Measurements from ENCODE around the gene CLSTN2.

The CLSTN2 gene

DNA sequence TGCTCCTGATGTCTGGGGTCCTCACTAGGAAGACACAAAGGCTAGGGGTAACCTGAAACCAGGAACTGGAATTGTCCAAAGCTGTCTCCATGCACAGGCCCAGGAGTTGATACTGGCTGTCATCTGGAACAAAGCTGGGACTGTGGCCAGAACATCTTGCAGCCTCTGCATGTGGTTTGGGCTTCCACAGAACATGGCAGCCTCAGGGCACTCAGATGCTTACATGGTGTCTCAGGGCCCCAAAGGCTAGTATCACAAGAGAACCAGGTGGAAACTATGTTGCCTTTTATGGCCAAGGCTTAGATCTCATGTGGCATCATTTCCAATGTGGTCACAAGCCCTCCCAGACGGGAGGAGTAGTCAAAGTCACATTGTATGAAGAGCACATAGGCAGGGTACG, 407.7 kb downstream of the CLSTN2 start (continued):
- TF ChIP-seq, protein P1, sequence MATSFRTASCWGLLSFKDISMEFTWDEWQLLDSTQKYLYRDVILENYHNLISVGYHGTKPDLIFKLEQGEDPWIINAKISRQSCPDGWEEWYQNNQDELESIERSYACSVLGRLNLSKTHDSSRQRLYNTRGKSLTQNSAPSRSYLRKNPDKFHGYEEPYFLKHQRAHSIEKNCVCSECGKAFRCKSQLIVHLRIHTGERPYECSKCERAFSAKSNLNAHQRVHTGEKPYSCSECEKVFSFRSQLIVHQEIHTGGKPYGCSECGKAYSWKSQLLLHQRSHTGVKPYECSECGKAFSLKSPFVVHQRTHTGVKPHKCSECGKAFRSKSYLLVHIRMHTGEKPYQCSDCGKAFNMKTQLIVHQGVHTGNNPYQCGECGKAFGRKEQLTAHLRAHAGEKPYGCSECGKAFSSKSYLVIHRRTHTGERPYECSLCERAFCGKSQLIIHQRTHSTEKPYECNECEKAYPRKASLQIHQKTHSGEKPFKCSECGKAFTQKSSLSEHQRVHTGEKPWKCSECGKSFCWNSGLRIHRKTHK (tag by site-specific recombination; IDR thresholded peaks at IDR 0.05) = no peak
- TF ChIP-seq, protein P2, sequence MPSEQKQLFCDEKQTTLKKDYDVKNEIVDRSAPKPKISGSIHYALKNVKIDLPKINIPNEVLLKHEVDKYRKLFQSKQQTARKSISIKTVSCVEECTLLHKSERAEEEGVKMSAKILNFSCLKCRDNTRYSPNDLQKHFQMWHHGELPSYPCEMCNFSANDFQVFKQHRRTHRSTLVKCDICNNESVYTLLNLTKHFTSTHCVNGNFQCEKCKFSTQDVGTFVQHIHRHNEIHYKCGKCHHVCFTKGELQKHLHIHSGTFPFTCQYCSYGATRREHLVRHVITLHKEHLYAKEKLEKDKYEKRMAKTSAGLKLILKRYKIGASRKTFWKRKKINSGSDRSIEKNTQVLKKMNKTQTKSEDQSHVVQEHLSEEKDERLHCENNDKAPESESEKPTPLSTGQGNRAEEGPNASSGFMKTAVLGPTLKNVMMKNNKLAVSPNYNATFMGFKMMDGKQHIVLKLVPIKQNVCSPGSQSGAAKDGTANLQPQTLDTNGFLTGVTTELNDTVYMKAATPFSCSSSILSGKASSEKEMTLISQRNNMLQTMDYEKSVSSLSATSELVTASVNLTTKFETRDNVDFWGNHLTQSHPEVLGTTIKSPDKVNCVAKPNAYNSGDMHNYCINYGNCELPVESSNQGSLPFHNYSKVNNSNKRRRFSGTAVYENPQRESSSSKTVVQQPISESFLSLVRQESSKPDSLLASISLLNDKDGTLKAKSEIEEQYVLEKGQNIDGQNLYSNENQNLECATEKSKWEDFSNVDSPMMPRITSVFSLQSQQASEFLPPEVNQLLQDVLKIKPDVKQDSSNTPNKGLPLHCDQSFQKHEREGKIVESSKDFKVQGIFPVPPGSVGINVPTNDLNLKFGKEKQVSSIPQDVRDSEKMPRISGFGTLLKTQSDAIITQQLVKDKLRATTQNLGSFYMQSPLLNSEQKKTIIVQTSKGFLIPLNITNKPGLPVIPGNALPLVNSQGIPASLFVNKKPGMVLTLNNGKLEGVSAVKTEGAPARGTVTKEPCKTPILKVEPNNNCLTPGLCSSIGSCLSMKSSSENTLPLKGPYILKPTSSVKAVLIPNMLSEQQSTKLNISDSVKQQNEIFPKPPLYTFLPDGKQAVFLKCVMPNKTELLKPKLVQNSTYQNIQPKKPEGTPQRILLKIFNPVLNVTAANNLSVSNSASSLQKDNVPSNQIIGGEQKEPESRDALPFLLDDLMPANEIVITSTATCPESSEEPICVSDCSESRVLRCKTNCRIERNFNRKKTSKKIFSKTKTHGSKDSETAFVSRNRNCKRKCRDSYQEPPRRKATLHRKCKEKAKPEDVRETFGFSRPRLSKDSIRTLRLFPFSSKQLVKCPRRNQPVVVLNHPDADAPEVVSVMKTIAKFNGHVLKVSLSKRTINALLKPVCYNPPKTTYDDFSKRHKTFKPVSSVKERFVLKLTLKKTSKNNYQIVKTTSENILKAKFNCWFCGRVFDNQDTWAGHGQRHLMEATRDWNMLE (tag by site-specific recombination; conservative IDR thresholded peaks at IDR 0.05; ENCODE audit: low read depth) = no peak
- TF ChIP-seq ZNF623 (tag by site-specific recombination; IDR thresholded peaks at IDR 0.05) = no peak

DNA sequence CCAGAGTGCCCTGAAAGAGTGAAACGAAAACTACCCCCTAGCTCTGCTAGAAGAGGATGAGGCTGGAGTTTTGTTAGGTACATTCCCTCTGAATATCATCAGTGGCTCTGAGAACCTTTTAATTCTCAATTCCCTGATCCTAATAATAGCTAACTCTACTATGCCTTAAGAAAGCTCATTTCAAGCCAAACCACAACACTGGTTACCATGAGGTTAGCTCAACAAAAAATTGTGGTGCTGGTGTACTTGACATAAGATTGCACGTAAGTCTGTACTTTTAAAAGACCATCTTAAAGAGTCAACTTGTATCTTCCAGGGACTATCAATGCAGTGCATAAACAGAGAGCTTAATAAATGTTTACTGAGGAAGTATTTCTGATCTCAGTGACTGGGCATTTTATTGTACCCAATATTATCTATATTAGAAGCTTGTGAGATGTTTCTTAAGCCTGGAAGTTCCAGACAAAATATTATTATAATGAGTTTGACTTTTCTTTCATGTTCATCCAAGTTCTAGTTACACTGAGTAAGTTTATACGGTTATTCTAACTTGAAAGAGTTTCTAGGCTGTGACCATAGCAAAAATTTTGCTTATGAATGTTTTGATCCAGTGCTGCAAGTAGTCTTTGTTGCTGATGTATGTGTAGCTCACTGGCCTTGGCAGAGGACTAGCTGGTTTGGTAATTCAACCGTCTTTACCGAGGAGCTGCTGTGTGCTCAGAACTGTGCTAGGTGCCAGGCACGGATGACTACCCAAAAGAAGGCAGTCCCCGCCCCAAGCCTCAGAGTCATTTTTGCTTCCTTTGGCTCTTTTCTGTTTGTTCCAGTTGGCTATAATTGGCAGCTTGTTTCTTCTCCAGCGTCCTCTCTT, 408.5 kb downstream of the CLSTN2 start:
- Histone ChIP-seq H3K4me1 (ENCODE audit: control insufficient read depth, insufficient read depth, low read length) (no peaks in the 10 kb centered on the region), H3K36me3 (ENCODE audit: control insufficient read depth in 2 of 2, insufficient read depth in 1 of 2, low read length in 2 of 2) (no peaks in the 10 kb centered on the region), H3K4me3 (ENCODE audit: low read depth, low read length) (no peak overlapping the region), H3K9me3 (ENCODE audit: control insufficient read depth, insufficient read depth, low read depth, low read length) (no peaks in the 10 kb centered on the region), H3K27ac (ENCODE audit: extremely low read depth, low read depth, low read length) (no peak overlapping the region)
- ChIA-PET POLR2A (no interaction called here), CTCF (interaction anchor here (1.1 kb wide), 1 partner anchor 34 kb away, joined by 4 read pairs; no protein-coding TSS in a partner anchor)
- TF ChIP-seq ZNF324 (tag by site-specific recombination; IDR thresholded peaks at IDR 0.05) = no peak
- TF ChIP-seq ZNF658 (tag by site-specific recombination; IDR thresholded peaks at IDR 0.05) = no peak
- TF ChIP-seq ZNF624 (tag by site-specific recombination; IDR thresholded peaks at IDR 0.05) = no peak
- TF ChIP-seq ZNF548 (tag by site-specific recombination; IDR thresholded peaks at IDR 0.05) = no peak
- no peak for TF ChIP-seq ZNF423 (tag by site-specific recombination; IDR thresholded peaks at IDR 0.05)
- no peak for TF ChIP-seq GLIS1 (tag by site-specific recombination; IDR thresholded peaks at IDR 0.05)
- TF ChIP-seq ZBTB21 (tag by site-specific recombination; IDR thresholded peaks at IDR 0.05) = no peak
- no peak for TF ChIP-seq ZIC2 (tag by site-specific recombination; IDR thresholded peaks at IDR 0.05)
- no peak for TF ChIP-seq ZNF391 (tag by site-specific recombination; IDR thresholded peaks at IDR 0.05; ENCODE audit: borderline replicate concordance, low read depth)
- no peak for TF ChIP-seq ZNF202 (tag by site-specific recombination; IDR thresholded peaks at IDR 0.05; ENCODE audit: borderline replicate concordance)
- TF ChIP-seq FEZF1 (tag by site-specific recombination; IDR thresholded peaks at IDR 0.05) = no peak
- TF ChIP-seq, protein P3, sequence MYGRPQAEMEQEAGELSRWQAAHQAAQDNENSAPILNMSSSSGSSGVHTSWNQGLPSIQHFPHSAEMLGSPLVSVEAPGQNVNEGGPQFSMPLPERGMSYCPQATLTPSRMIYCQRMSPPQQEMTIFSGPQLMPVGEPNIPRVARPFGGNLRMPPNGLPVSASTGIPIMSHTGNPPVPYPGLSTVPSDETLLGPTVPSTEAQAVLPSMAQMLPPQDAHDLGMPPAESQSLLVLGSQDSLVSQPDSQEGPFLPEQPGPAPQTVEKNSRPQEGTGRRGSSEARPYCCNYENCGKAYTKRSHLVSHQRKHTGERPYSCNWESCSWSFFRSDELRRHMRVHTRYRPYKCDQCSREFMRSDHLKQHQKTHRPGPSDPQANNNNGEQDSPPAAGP (tag by site-specific recombination; IDR thresholded peaks at IDR 0.05) = no peak

DNA sequence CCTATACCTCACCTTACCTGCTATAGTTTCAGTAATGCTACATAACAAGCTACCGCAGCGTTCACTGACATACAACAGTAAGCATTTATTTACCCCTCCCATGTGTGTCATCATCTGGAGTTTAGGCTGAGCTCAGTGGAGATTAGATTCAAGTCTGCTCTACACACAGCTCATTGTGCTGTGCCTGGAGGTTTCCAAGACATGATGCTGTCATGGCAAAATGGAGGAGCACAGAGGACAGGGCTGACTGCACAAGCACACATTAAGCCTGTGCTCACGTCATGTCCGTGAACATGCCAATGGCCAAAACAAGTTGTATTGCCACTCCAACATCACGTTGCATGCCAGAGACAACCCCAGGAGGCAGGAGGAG, 409.1 kb downstream of the CLSTN2 start:
- no peaks in the 10 kb centered on the region for H3K36me3 ChIP-seq (ENCODE audit: control insufficient read depth in 2 of 2, insufficient read depth in 1 of 2, low read length in 2 of 2)
- CTCF ChIA-PET = interaction anchor here (1.1 kb wide), 1 partner anchor 33 kb away, joined by 4 read pairs; no protein-coding TSS in a partner anchor
- H3K4me3 ChIP-seq (ENCODE audit: low read depth, low read length) = no peak overlapping the region
- no peak for TF ChIP-seq ZNF76 (tag by site-specific recombination; IDR thresholded peaks at IDR 0.05; ENCODE audit: borderline replicate concordance, low read depth)
- TF ChIP-seq ZNF830 (tag by site-specific recombination; IDR thresholded peaks at IDR 0.05; ENCODE audit: low read depth) = no peak
- POLR2A ChIA-PET = no interaction called here
- H3K27ac ChIP-seq (ENCODE audit: extremely low read depth, low read depth, low read length) = no peak overlapping the region
- H3K4me1 ChIP-seq (ENCODE audit: control insufficient read depth, insufficient read depth, low read length) = no peaks in the 10 kb centered on the region
- H3K9me3 ChIP-seq (ENCODE audit: control insufficient read depth, insufficient read depth, low read depth, low read length) = no peaks in the 10 kb centered on the region

Data from HEK293 (cell line).